ENCODE data around the gene COG5. TPM values are rescaled to one million over a fixed set of nuclear protein-coding genes. Genes with fewer than 3 reads are reported as not detected.

The COG5 gene
- total and polyA plus RNA-seq, 2 of the 4 experiments (the other 2 are of a cell fraction), result 18.5 to 27.4 TPM

GRCh38 chr7:107428642-107429041, 135.1 kb downstream of the COG5 start:
- Histone ChIP-seq H3K56ac (ENCODE audit: extremely low read depth, insufficient read depth, low read length) (no peak overlapping the region), H3K9me3 (ENCODE audit: control insufficient read depth, insufficient read depth, low read length) (no peaks in the 10 kb centered on the region), H4K20me1 (ENCODE audit: insufficient read depth, low read length) (no peaks in the 10 kb centered on the region; the same call in 1 of the 2 replicates), H4K8ac (ENCODE audit: low read depth in 2 of 2, low read length in 2 of 2) (no peak overlapping the region), H3K27ac (ENCODE audit: insufficient read depth, low read length) (no peak overlapping the region), H3K9ac (ENCODE audit: low read depth, low read length) (no peak overlapping the region), H4K91ac (ENCODE audit: insufficient read depth, low read depth, low read length) (no peak overlapping the region), H2AK5ac (ENCODE audit: low read depth, low read length) (no peak overlapping the region), H2BK120ac (ENCODE audit: low read depth, low read length) (no peak overlapping the region), H2AFZ (replicated peaks; ENCODE audit: low read length, poor library complexity) (no peak overlapping the region), H2BK15ac (ENCODE audit: low read depth, low read length) (no peak overlapping the region), H3K4me1 (ENCODE audit: control insufficient read depth, insufficient read depth, low read length) (no peaks in the 10 kb centered on the region), H3K14ac (replicated peaks; ENCODE audit: low read depth, low read length) (no peak overlapping the region), H3K9me1 (ENCODE audit: insufficient read depth, low read length) (peaks cover 5% of the 10 kb centered on the region; the same call in 1 of the 2 replicates), H3K4me2 (ENCODE audit: low read depth, low read length) (no peak overlapping the region), H3K27me3 (ENCODE audit: control insufficient read depth, insufficient read depth, low read length) (no peaks in the 10 kb centered on the region), H3K79me1 (ENCODE audit: low read depth in 1 of 2, low read length in 2 of 2) (peaks cover 3 to 24% of the 10 kb centered on the region in 2 experiments; a peak in 3 of 4 replicates), H2AK9ac (replicated peaks; ENCODE audit: low read depth, low read length, poor library complexity) (no peak overlapping the region), H3K4me3 (ENCODE audit: insufficient read depth, low read depth, low read length) (no peak overlapping the region), H3K18ac (ENCODE audit: low read depth, low read length) (no peak overlapping the region), H3K4ac (ENCODE audit: low read depth, low read length) (no peak overlapping the region), H2BK20ac (ENCODE audit: low read depth, low read length) (no peak overlapping the region), H3K23ac (ENCODE audit: low read depth, low read length) (no peak overlapping the region), H3K36me3 (ENCODE audit: control insufficient read depth, insufficient read depth, low read length) (no peaks in the 10 kb centered on the region), H4K5ac (ENCODE audit: low read depth, low read length) (no peak overlapping the region), H2BK5ac (ENCODE audit: low read depth, low read length, poor library complexity, severe bottlenecking) (no peak overlapping the region)
- no peak for DNase-seq
- dilution Hi-C loops (cut with HindIII; ENCODE audit: low sequenced_read_pairs, unreplicated experiment), result no loop called here
- BruUV-seq (replicated peaks), result no TSS peak
- WGBS, 2 experiments (ENCODE audit: extremely low coverage in 2 of 2, insufficient read length in 1 of 2), result no CpG with 5 or more reads among the region's 1 CpG
- ChIA-PET CTCF (no interaction called here), POLR2A (ENCODE audit: unreplicated experiment) (interaction anchor here (0.6 kb wide), 1 partner anchor 167 kb away, joined by 3 read pairs; no protein-coding TSS in a partner anchor)
- intact Hi-C loops (cut with micrococcal nuclease), result loop anchor here (1.0 kb wide), 1 partner anchor 169 kb away; no protein-coding TSS in a partner anchor
- in situ Hi-C loops (cut with MboI; ENCODE audit: low sequenced_read_pairs), result no loop called here
- no peak for ATAC-seq (ENCODE audit: low read depth)
- no peak for TF ChIP-seq RFX5 (IDR thresholded peaks at IDR 0.05; ENCODE audit: low read depth, low read length)
- TF ChIP-seq POLR2A (IDR thresholded peaks at IDR 0.05; ENCODE audit: low read depth, low read length), result no peak
- TF ChIP-seq ELK1 (IDR thresholded peaks at IDR 0.05; ENCODE audit: borderline replicate concordance, low read depth, low read length), result no peak
- TF ChIP-seq SMC3 (IDR thresholded peaks at IDR 0.05; ENCODE audit: low read depth, low read length), result no peak
- TF ChIP-seq CTCF (conservative IDR thresholded peaks at IDR 0.05; ENCODE audit: low read depth, low read length), result no peak
- TF ChIP-seq NFE2L2 (IDR thresholded peaks at IDR 0.05; ENCODE audit: low read depth, low read length), result no peak
- TF ChIP-seq FOS (IDR thresholded peaks at IDR 0.05; ENCODE audit: low read depth, low read length), result no peak
- no peak for TF ChIP-seq CHD1 (IDR thresholded peaks at IDR 0.05; ENCODE audit: low read depth, low read length)
- no peak for TF ChIP-seq BHLHE40 (IDR thresholded peaks at IDR 0.05; ENCODE audit: low read depth, low read length)

Measured in IMR-90 (cell line).